GM19193 (cell line): ENCODE data around the gene NKPD1.
A peak's percentile ranks its signal among the peaks of the same experiment; 100 is the strongest.

Experiments
- POLR2A ChIP-seq: IDR thresholded peaks from 4 replicates; pipeline ENCODE4 v1.6.1; 2011; ENCODE audit not compliant: insufficient read depth, insufficient read length; ENCODE audit errors: extremely low read depth

The NKPD1 gene

GRCh38 chr19:45151821-45152503, 8.8 kb downstream of the NKPD1 start:
- no peak for TF ChIP-seq POLR2A

DNA sequence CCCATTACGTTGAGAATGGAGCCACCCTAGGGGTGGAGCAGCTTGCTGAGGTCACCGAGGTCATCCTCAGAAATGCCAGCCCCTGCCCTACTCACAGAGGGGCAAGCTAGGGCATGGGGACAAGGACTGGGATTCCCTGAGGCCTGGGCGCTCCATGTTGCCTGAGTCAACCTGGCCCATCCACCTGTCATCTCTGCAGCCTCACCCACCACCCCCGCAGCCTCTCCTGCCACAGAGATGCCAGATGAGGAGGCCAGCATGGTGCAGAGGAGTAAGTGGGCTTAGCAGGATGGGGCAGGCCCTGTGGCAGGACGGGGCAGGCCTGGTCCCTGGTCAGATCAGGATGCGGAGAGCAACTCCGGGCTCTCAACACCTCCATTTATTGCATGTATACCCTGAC, 9.5 kb downstream of the NKPD1 start:
- TF ChIP-seq POLR2A, result peak; percentile 8

DNA sequence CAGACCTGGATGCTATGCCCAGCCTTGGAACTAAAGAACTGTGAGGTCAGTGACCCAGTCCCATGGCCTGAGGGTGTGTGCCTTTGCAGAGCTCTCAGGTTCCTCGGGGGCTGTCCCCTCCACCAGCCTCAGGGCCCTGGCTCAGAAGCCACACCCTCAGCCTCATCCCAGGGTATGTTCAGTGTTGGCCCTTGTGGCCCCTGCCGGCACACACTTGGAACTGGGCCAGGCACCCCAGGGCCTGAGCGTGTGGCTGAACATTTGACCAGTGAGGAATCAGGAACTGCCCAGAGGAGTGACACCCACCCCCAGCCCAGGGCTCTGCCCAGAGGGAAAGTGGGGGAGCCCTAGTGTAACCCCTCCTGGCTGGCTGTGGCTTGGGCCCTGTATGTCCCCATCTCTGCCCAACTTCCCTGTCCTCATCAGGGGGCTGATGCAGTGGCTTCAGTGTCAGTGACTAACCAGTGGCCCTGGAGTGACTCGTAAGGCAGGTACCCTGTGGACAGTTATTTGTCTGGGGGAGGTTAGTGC, 10.0 kb downstream of the NKPD1 start:
- TF ChIP-seq POLR2A, result peak; percentile 13

GRCh38 chr19:45150180-45150579, 10.6 kb downstream of the NKPD1 start:
- no peak for TF ChIP-seq POLR2A

DNA sequence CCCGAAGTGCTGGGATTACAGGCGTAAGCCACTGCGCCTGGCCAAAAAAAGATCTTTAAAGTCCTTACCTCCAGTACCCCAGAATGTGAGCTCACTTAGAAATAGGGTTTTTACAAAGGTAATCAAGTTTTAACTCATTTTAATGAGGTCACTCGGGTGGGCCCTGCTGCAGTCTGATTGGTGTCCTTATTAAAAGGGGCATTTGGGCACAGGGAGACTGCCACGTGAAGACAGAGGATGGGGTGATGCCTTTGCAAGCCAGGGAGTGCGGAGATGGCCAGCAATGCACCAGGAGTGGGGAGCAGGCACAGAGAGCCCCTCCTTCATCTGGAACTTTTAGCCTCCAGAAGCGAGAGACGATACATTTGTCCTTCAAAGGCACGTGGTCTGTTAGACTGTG, 11.7 kb downstream of the NKPD1 start:
- no peak for TF ChIP-seq POLR2A

GRCh38 chr19:45147835-45148676, 12.7 kb downstream of the NKPD1 start:
- TF ChIP-seq POLR2A, result no peak

GRCh38 chr19:45146741-45147205, 14.0 kb downstream of the NKPD1 start:
- no peak for TF ChIP-seq POLR2A

GRCh38 chr19:45146251-45146650, 14.5 kb downstream of the NKPD1 start:
- no peak for TF ChIP-seq POLR2A

DNA sequence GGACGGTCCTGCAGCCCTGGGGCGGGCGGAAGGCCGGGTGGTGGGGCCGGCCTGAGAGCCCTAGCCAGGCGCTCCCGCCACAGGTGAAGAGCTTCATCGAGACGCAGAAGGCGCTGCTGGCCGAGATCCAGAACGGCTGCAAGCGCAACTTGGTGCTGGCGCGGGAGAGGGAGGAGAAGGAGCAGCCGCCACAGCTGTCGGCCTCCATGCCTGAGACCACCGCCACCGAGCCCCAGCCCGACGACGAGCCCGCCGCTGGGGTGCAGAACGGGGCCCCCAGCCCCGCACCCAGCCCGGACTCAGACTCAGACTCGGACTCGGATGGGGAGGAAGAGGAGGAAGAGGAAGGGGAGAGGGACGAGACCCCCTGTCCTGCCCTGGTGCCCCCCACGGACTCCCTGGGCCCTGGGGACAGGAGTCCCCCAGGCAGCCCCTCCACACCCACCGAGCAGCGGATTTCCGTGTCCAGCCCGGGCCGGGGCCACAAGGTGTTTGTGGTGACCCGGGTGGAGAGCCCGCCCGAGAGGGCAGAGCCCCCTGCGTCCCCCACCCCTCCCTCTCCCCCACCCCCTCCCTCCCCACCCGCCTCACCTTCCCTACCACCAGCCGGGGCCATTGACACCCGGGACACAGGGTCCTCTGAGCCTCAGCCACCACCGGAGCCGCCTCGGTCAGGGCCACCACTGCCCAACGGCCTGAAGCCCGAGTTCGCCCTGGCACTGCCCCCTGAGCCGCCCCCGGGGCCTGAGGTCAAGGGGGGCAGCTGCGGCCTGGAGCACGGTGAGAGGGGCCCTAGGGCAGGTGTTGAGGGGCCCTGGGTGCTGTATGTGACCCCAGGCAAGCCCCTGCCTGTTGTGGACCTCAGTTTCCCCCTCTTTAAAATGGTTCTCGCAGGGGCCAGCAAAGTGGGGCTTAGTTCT, 15.3 kb downstream of the NKPD1 start:
- no peak for TF ChIP-seq POLR2A

DNA sequence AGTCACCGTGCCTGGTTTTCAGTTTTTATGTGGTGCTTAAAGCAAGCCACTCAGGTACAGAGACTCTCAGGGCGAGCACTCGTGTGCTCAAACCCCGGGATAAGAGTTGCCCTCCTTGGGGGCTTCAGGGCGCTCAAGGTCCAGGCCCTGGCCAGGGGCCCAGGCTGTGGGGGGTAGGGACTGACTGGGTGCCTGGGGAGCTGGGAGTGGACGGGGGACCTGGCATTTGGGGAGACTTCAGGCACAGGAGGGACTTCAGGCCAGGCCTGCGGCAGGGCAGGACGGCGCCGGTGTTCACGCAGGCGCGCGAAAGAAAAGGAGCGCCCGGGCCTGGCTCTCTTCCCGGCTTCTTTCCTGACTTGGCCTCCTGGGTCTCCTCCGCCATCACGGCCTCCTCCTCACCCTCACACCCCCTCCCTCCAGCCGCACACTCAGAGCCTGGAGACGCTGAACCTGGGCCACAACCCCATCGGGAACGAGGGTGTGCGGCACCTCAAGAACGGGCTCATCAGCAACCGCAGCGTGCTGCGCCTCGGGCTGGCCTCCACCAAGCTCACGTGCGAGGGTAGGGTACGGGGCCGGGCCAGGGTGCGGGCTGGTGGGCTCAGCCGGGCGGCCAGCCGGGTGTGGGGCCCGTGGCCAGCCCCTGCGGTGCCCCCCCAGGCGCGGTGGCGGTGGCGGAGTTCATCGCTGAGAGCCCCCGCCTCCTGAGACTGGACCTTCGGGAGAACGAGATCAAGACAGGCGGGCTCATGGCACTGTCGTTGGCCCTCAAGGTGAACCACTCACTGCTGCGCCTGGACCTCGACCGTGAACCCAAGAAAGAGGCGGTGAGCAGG, 16.1 kb downstream of the NKPD1 start:
- TF ChIP-seq POLR2A, result no peak

DNA sequence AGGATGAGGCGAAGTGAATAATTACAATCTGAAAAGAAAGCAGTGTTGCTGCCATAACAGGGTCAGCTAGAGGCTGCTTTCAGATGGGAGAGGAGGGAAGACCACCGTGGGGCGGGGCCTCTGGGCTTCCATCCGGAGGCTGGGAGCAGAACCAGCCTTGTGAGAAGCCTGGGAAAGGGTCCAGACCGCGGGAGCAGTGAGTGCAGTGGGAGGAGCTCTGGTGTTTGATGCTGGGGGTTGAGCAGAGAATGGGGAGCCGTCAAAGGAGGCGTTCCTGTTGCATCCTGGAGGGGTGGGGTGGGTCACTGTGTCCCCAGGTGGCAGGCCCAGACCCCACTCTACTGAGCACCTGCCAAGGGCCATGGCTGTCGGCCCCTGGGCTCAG, 18.1 kb downstream of the NKPD1 start:
- TF ChIP-seq POLR2A, result no peak

GRCh38 chr19:45142016-45142725, 18.6 kb downstream of the NKPD1 start:
- TF ChIP-seq POLR2A, result no peak

DNA sequence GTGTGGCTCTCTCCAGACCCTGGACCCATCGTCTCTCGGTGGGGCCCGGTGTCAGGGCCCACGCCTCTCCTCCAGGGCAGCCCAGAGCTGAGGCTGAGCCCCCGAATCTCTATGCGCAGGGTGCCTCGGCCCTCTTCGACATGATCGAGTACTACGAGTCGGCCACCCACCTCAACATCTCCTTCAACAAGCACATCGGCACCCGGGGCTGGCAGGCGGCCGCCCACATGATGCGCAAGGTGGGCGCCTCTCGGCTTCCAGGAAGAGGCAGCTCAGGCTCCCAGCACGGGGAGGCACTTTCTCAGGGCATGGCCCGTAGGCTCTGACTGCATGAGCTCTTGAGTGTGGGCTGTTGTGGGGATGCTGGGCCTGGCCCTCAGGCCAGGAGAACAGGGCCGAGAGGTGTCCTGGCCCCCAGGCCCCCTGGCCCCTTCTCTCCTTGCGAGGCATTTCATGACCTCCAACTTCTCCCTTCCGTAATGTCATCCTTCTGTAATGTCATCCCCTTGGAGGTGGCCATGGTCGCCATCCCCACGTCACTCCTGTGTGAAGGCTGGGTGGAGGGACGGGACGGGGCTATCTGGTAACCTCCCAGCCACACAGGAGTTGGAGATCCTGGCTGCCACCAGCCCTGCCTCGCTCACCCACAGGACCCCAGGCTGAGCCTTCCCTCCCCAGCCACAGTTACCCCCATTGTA, 19.4 kb downstream of the NKPD1 start:
- TF ChIP-seq POLR2A, result no peak
